CD4-positive, alpha-beta T cell treated with Interleukin-17A for 1 hour (primary cell): ENCODE data around the gene SEPTIN8.
"Not testable (repeated sequence)": the region's sequence is repeated elsewhere in the genome, so short reads cannot be mapped to it uniquely, and the experiment has no call there.

Source experiments
- DNase-seq: peaks from one replicate; pipeline ENCODE4 v3.0.0-alpha.2; 2020

SEPTIN8 gene

GRCh38 chr5:132812123-132812765, 35.2 kb upstream of the SEPTIN8 start:
- no peak for DNase-seq

GRCh38 chr5:132810605-132811004, 33.6 kb upstream of the SEPTIN8 start:
- DNase-seq, result no peak

- DNase-seq, result no peak
Observed at GRCh38 chr5:132808866-132809265, 31.8 kb upstream of the SEPTIN8 start.

GRCh38 chr5:132808448-132808847, 31.4 kb upstream of the SEPTIN8 start:
- DNase-seq, result no peak

- DNase-seq, result no peak
Observed at GRCh38 chr5:132807163-132807838, 30.3 kb upstream of the SEPTIN8 start.

GRCh38 chr5:132806804-132807162, 29.7 kb upstream of the SEPTIN8 start:
- DNase-seq, result not testable (repeated sequence)

- DNase-seq, result not testable (repeated sequence)
Observed at GRCh38 chr5:132805872-132806271, 28.8 kb upstream of the SEPTIN8 start.

- DNase-seq, result not testable (repeated sequence)
Observed at GRCh38 chr5:132804219-132804618, 27.2 kb upstream of the SEPTIN8 start.

GRCh38 chr5:132802685-132803066, 25.6 kb upstream of the SEPTIN8 start:
- not testable (repeated sequence) for DNase-seq

GRCh38 chr5:132802044-132802684, 25.1 kb upstream of the SEPTIN8 start:
- no peak for DNase-seq

GRCh38 chr5:132800545-132800944, 23.5 kb upstream of the SEPTIN8 start:
- DNase-seq, result no peak

GRCh38 chr5:132799392-132799791, 22.4 kb upstream of the SEPTIN8 start:
- no peak for DNase-seq

- DNase-seq, result no peak
Observed at GRCh38 chr5:132797651-132798050, 20.6 kb upstream of the SEPTIN8 start.

GRCh38 chr5:132791026-132791425, 14.0 kb upstream of the SEPTIN8 start:
- DNase-seq, result no peak

GRCh38 chr5:132790201-132790865, 13.3 kb upstream of the SEPTIN8 start:
- no peak for DNase-seq

- DNase-seq, result no peak
Observed at GRCh38 chr5:132788990-132789886, 12.2 kb upstream of the SEPTIN8 start.

- no peak for DNase-seq
Observed at GRCh38 chr5:132788508-132788907, 11.5 kb upstream of the SEPTIN8 start.

GRCh38 chr5:132787076-132787475, 10.0 kb upstream of the SEPTIN8 start:
- DNase-seq, result no peak

- DNase-seq, result no peak
Observed at GRCh38 chr5:132785864-132786263, 8.8 kb upstream of the SEPTIN8 start.

- no peak for DNase-seq
Observed at GRCh38 chr5:132785365-132785764, 8.3 kb upstream of the SEPTIN8 start.

- DNase-seq, result no peak
Observed at GRCh38 chr5:132782101-132782500, 5.1 kb upstream of the SEPTIN8 start.

GRCh38 chr5:132781029-132781428, 4.0 kb upstream of the SEPTIN8 start:
- no peak for DNase-seq

- DNase-seq, result peak; percentile 6
Observed at GRCh38 chr5:132780577-132780976, 3.5 kb upstream of the SEPTIN8 start.
